ENCODE data around the gene BAZ2B.

Gene BAZ2B

DNA sequence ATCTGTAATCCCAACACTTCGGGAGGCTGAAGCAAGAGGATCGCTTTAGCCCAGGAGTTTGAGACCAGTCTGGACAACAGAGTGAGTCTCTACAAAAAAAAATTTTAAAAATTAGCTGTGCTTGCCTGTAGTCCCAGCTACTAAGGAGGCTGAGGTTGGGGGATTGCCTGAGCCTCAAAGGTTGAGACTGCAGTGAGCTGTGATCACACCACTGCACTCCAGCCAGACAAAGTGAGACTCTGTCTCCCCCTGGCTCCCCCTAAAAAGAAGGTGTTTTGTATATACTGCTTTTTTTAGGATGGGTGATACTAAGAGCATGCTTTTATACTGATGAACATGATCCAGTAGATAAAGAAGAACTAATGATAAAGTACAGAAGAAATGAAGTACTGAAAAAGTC lies 145.0 kb downstream of the BAZ2B start:
- no peak for DNase-seq (ENCODE audit: low read depth in 2 of 3, low spot score in 1 of 3)

DNA sequence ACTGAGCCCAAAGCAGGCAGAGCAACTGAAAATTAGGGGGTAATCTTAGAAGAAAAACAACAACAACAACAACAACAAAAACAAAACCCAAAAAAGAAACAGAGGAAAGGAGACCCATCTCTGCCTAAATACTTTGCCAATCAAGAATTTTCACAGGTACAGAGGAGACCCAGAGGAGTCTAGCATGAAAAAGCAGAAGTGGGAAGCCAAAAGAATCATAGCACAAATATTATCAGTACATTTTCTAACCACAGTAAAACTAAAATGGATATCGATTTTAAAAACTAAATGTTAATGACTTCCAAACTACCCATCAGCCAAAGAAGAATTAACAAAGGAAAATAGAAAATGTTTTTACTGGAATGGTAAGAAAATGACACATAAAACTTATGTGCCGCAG lies 148.1 kb downstream of the BAZ2B start:
- no peak for DNase-seq (ENCODE audit: low read depth in 2 of 3, low spot score in 1 of 3)

DNA sequence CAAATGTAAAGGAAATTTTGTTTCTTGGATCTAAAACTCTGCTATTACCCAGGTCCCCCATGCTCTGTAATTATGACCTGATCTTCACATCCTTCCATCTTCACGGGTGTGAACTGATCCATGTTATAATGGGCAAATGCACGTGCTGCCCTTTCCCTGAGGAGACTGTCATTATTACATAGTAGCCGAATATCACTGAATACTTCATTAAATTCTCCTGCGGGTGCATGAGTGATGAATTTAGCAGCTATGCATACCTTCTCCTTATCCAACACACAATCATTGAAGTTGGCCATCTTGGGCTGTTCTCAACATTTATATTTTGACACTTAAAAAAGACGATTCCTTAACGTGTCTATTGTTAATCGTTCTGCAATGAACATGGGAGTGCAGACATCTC lies 153.4 kb downstream of the BAZ2B start:
- DNase-seq (ENCODE audit: low read depth in 2 of 3, low spot score in 1 of 3) = no peak

DNA sequence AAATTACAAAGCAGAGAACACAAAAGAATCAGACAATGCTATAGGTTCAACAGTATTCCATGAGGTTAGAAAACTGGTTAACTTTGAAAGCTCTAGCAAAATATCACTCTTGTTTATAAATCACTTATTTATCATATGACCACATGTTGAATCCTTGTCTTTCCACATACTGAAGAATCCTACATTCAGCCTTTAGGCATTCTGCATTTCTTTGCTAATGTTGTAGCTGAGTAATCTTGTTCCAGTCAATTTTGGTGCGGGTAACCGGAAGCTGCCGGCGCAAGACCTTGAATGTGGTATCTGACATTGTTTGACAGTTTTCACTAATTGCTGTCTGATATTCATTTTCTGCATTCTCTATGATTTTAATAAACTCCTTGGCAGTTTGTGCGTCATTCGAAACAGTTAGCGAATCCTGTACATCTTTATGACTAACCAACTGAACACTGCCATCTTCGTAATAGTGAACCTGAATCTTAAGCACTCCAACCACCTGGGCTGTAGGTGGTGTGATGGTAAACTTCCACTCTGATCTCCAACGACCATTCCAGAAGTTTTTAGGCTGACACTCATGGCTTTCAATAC lies 154.1 kb downstream of the BAZ2B start:
- no peak for DNase-seq (ENCODE audit: low read depth in 2 of 3, low spot score in 1 of 3)

DNA sequence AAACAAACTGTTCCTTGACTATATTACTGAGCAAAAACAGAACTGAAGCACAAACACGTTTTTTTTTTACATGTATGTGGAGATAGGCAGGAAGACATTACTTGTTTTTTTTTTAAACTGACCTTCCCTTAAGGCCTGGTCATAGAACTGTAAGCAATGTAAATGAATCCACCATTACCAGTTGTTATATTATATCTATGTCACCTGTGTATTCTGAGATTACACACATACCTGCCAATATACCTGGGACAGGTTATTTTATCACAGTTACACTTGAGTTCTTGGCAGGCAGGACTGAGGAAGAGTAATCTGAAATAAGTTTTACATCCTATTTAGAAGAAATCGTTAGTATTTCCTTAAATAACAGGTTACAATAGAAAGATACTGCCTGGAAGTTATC lies 155.3 kb downstream of the BAZ2B start:
- DNase-seq (ENCODE audit: low read depth in 2 of 3, low spot score in 1 of 3) = no peak

DNA sequence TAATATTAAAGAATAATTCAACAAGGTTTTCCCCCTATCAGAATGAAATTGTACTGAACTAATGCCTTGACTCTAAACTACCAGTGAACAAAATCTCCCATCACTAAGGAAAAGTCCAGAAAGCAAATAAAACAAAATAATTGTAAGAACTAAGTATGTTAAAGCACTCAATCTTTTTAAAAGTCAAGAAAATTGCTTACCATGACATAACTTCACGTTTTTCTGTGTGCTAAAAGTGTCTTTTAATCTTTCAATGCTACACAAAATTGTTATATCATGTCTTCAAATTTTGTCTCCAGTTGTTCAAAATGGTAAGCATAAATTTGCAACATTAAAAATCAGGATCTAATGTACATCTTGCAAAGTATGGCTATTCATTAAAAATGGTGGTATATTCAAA lies 156.1 kb downstream of the BAZ2B start:
- DNase-seq (ENCODE audit: low read depth in 2 of 3, low spot score in 1 of 3) = no peak

DNA sequence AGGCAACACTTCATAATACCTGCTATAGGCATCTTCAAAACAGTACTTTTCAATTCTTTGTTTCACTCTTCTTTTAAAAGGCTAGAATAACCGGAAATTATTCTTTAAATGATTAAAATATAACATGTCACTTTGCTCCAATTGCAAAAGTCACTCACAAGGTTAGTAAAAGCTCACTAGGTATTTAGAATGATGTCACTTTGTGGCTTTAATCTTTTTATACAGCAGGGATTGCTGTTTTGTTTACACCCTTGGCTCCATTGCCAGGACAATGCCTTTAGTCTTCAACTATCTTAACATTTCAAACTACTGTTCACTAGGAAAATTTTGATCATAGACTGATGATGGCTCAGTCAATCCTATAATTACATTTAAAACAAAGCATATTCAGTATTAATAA lies 157.1 kb downstream of the BAZ2B start:
- DNase-seq (ENCODE audit: low read depth in 2 of 3, low spot score in 1 of 3) = no peak

DNA sequence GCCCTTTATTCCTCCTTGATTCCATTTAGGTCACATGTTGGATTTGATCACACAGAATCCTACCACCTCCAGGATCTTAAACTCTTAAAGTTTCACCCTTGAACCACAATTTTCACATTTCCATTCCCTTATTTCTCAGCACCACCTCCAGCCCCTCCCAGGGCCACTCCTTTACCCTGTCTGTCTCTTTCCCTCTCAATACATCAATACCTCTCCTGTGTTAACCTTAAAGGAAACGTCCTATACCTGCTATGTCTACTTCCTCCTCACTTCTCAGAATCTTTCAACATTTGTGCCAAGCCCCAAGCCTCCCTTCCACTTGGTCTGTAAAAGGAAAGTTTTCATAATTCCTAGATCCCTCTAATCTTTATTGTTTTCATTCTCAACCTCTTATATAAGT lies 158.8 kb downstream of the BAZ2B start:
- DNase-seq (ENCODE audit: low read depth in 2 of 3, low spot score in 1 of 3) = no peak

DNA sequence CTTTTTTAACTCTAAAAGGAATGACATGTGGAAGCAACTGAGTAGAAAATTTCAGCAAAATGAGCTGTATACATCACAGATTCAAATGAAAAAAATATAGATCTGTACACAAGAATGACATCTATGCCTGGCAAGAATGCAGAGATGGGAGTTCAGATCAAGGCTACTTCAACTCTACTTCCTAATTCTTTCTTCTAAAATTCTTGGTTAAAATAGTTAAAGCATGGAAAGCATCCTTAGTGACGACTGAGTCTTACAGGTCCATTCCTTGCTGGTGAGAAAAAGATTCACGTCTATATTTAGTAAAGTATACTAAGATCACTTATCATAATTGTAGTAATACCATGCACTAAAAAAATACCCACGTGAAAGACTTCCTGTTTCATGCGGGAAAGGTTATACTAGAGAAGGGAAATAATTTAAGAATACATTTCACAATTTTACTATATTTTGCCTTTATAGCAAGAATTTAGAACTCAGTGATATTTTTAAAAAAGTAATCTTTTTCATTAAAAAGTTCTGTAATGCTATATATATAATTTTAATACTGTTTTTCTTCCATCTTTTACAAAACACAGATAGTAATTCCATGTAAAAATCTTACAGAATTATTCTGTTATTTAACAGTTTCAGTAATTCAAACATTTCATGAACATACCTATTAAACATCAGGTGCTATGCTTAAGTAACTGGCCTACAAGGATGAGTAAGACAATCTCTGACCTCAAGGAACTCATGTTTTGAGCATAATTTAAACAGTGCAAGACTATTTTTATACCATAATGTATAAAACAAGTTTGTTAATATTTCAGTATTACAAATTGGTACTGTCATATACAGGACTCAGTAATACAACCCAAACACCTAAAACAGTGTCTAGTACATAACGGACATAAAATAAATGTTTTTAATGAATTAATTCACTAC lies 159.6 kb downstream of the BAZ2B start:
- no peak for DNase-seq (ENCODE audit: low read depth in 2 of 3, low spot score in 1 of 3)

DNA sequence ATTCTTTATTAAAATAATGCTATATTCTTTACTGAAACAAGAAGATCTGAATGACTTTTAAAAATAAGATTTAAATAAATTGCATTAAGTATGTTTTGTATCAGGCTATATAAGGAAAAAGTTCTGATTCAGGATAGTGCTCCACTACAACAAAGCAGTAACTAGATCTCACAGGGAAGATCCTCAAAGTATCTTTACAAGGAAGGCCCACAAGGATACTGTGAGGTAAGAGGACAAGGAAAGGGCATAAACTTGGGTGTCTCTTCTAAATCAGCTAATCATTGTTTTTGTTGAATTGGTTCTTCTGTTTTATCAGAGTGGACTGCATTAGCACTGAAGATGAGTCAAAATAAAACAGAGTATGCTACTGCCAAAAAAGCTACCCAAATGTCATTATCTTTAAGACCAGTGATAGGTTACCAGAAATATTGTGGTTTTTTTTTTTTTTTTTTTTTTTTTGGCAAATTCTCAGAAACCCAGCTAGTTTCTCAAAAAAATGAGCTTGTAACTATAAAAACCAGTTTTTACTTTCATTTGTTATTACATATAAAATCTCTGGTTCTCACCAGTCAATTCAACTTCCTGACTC lies 160.9 kb downstream of the BAZ2B start:
- DNase-seq (ENCODE audit: low read depth in 2 of 3, low spot score in 1 of 3) = no peak

DNA sequence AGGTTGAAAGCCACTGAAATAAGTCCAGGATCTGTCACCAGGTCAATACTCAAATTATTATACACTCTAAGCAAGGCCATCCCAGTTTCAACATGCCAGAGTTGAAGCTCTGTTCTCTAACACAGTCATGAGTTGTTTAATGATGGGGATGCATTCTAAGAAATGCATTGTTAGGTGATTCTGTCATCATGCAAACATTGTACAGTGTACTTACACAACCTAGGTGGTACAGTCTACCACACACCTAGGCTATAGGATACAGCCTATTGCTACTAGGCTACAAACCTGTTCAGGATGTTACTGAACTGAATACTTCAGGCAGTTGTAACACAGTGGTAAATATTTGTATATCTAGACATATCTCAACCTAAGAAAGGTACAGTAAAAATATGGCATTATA lies 162.2 kb downstream of the BAZ2B start:
- no peak for DNase-seq (ENCODE audit: low read depth in 2 of 3, low spot score in 1 of 3)

DNA sequence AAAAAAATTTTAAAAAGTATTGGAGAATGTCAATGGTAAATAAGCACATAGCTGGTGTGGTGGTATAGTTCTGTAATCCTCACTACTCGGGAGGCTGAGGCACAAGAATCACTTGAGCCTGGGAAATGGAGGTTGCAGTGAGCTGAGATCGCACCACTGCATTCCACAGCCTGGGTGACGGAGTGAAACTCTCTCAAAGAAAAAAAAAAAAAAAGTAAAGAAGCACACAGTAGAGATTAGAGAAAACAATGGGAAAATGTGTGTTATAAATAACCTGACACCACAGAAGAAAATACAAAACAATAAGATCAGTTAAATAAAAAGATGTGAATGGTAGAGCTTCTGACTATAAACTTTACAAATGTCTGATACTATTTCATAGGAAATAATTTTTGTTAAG lies 166.2 kb downstream of the BAZ2B start:
- no peak for DNase-seq (ENCODE audit: low read depth in 2 of 3, low spot score in 1 of 3)

DNA sequence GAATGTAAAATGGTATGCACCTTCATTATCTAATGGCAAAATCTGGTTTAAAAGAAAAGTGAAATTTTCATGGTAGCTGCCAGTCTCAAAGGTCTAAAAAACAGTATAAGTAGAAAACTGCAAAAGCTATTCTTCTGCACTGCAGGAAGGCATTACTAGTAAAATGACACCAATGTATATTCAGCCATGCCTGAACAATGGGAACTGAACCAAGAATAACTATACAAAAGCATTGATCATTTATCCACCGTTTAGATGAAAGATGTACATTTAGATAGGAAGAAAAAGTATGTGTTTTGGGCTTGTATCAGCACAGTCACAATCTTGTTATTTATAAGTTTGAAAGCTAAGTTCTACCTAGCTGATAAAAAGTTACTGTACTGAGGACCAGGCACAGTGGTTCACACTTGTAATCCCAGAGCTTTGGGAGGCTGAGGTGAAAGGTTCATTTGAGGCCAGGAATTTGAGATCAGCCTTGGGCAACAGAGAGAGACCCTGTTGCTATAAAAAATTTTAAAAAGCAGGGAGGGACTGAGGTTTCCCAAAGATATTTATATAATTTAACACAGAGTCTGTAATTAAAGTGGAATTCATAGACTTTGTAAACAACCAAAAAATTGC lies 166.7 kb downstream of the BAZ2B start:
- DNase-seq (ENCODE audit: low read depth in 2 of 3, low spot score in 1 of 3) = no peak

DNA sequence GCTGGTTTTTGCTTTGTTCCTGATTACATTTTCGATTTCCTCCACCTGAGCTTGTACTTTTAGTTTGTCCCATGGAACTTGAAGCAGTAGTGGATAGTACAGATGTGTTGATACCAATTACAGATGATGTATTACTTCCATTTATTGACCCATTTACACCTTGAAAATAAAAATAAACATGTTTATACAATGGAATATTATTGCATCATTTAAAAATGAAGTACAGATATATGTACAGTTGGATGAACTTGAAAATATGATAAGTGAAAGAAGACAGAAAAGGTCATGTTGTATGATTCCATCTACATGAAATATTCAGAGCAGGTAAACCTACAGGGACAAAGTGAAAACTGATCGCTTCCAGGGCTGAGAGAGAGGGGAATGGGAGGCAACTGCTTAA lies 169.5 kb downstream of the BAZ2B start:
- DNase-seq (ENCODE audit: low read depth in 2 of 3, low spot score in 1 of 3) = no peak

DNA sequence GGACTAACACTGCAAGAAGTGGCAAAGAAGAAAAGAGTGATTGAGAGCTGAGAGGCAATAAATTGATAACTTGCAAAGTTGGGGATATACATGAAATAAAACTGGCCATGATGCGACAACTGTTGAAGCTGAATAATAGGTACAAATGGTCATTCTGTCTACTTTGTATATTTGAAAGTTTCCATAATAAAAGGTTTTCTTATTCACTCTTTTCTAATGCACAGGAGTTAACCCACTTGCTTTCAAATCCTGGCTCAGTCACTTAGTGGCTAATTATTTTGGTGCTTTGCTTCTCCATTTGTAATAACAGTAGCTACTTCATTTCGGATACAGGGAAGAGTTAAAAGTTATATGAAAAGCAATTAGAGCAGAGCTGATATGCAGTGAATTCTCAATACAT lies 170.1 kb downstream of the BAZ2B start:
- DNase-seq (ENCODE audit: low read depth in 2 of 3, low spot score in 1 of 3) = no peak

DNA sequence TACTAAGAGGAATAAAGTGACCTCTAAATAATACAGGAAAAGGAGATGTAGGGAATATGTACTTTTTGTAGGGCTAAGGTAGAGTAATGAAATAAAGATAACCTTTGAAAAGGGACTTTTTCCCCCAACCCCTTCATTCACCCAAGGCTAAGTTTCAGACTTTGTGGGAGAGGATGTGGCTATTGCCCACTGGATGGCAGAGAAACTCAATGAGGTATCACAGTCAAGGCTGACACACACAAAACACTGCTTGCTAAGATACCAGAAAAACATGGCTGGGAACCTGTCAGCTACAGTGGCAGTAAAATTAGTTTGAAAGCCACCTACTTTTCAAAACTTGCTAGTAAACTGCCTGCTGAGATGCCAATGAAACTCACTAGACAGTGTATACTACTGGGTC lies 171.0 kb downstream of the BAZ2B start:
- no peak for DNase-seq (ENCODE audit: low read depth in 2 of 3, low spot score in 1 of 3)

DNA sequence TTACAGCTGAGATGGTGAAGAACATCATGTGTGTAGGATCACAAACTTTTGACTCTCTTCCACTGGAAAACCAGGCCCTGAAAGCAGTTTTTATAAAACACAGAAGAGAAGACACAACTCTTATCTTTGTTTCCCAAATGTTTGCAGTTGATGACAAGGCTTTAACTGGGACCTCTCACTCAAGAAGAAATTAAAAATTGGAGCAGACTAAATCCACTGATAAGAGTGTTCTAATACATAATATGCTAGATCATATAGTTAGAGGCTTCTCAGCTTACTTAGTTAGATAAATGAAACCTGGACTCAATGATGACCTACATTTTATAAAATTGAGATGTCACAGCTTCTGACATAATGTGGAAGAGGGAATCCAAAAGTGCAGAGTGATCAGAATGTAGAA lies 171.6 kb downstream of the BAZ2B start:
- DNase-seq (ENCODE audit: low read depth in 2 of 3, low spot score in 1 of 3) = no peak

DNA sequence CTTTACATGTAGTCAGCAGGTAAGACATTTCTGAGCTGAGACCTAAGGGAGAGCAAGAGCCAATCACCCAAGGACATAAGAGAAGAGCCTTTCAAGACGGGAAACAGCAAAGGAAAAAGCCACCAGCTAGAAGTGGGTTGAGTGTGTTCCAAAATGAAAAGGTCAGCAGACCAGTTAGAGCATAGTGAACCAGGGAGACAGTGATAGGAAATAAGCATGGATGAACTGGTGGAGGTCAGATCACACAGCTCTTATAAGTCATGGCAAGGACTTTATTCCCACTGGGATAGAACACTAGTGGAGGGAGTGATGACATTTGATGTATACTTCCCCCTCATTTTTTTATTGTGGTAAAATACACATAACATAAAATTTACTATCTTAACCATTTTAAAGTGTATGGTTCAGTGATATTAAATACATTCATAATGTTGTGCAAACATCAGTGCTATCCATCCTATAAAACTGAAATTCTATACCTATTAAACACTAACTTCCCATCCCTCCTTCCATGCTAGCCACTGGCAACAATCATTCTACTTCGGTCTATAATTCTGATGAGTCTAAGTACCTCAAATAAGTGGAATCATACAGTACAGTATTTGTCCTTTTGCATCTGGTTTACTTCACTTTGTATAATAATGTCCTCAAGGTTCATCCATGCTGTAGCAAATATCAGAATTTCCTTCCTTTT lies 174.0 kb downstream of the BAZ2B start:
- no peak for DNase-seq (ENCODE audit: low read depth in 2 of 3, low spot score in 1 of 3)

DNA sequence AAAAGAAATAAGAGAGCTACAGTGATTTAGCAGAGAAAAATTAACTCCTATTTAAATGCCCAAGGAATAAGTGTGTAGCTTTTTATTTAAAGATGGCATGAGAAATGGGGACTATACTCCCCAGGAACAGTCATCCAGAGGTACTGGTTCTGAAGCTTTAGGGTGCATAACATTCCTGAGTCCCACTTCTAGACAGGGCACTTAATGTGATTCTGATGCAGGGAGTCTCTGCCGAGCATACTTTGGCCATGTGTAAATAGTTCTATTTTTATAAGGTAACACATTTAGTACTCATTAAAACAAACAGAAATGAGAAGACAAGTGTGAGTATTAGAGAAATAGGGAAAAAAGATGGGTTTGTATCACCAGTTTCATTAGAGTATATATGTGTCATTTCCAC lies 175.2 kb downstream of the BAZ2B start:
- no peak for DNase-seq (ENCODE audit: low read depth in 2 of 3, low spot score in 1 of 3)

DNA sequence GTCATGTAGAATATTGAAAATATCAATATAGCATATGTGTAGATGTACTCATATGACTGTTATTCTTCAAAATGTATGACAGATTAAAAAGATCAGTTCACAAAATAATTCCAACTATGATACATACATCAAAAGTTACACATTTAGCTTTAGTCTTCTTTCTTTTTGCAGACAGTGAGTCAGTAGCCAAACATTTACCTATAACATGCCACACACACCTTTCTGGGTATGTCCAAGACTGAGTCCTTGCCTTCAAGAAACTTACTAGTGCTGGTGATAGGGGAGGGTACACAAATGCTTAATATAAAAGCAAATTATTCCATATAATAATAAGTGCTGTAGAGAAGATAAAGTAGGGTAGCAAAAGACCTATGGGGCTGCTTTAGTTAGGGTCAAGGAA lies 176.9 kb downstream of the BAZ2B start:
- no peak for DNase-seq (ENCODE audit: low read depth in 2 of 3, low spot score in 1 of 3)

DNA sequence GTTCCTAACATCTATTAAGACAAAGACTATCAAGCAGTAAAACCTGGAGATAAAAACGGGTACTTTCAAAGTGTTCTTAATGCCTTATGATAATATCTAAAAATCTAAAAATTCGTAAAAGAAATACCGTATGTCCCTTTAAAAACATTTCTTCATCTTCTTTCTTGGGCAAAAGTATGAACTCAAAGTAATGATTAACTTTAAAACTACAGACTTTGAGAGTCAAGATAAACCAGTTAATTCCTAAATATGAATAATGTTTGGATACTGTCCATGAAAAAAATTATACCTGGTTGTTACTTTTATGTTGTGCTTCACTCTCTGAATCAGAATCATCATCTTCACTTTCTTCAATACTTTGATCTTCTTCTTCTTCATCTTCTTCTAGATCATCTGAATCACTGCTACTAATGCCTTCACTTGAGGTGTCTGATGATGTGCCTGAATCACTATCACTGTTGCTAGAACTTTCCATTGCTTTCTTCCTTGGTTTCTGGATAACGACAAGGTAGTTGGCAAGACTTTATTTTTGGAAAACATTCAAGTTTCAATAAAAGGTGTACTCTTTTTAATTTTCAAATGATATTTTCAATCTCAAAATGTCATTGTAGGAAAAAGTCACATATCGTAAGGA lies 177.5 kb downstream of the BAZ2B start:
- no peak for DNase-seq (ENCODE audit: low read depth in 2 of 3, low spot score in 1 of 3)
